Omental fat pad (tissue), 4 donors: Measurements from ENCODE around the gene PRKAB2. TPM values are rescaled to one million over a fixed set of nuclear protein-coding genes. Genes with fewer than 3 reads are reported as not detected.
"Not testable (repeated sequence)": the region's sequence is repeated elsewhere in the genome, so short reads cannot be mapped to it uniquely, and the experiment has no call there.

Source experiments
- ATAC-seq: fragments of 150-250 bp; one replicate; pipeline ENCODE4 v1.9.1; 2016; ENCODE audit warnings: mild to moderate bottlenecking, moderate library complexity; ENCODE audit not compliant: low FRiP score
- DNase-seq: peaks from one replicate; pipeline ENCODE4 v3.0.0-alpha.2; 2019; ENCODE audit warnings: low spot score
- total RNA-seq, 4 donors: library from RNA; depleted of rRNA; stranded (reverse); fragments of >200 nt; gene quantifications; one replicate each; pipeline ENCODE4 v1.1.0, GENCODE V29; 2016
- TF ChIP-seq, protein P1 (sequence below), 3 donors: fragments of 450-650 bp; IDR thresholded peaks; one replicate each; pipeline ENCODE4 v1.5.1; 2016 to 2017; ENCODE audit warnings: antibody characterized with exemption in 3 of 3, mild to moderate bottlenecking in 3 of 3, moderate library complexity in 2 of 3

PRKAB2 gene
- total RNA-seq, 4 donors from 2014 or later: 4.4 to 14.0 (median 9.1) TPM

DNA sequence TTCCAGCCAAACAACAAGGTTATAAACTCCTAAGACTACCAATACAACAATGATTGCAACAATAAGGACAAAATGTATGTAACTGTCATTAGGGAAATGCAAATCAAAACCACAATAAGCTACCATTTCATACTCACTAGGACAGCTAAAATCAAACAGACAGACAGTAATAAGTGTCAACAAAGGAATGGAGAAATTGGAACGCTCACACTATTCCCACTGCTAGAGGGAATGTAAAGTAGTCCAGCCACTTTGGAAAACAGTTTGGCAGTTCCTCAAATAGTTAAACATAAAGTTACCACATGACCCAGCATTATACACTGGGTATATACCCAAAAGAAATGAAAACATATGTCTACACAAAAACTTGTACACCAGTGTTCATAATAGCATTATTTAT is 9.3 kb downstream of the PRKAB2 start:
- ATAC-seq: no peak
- TF ChIP-seq, protein P1, sequence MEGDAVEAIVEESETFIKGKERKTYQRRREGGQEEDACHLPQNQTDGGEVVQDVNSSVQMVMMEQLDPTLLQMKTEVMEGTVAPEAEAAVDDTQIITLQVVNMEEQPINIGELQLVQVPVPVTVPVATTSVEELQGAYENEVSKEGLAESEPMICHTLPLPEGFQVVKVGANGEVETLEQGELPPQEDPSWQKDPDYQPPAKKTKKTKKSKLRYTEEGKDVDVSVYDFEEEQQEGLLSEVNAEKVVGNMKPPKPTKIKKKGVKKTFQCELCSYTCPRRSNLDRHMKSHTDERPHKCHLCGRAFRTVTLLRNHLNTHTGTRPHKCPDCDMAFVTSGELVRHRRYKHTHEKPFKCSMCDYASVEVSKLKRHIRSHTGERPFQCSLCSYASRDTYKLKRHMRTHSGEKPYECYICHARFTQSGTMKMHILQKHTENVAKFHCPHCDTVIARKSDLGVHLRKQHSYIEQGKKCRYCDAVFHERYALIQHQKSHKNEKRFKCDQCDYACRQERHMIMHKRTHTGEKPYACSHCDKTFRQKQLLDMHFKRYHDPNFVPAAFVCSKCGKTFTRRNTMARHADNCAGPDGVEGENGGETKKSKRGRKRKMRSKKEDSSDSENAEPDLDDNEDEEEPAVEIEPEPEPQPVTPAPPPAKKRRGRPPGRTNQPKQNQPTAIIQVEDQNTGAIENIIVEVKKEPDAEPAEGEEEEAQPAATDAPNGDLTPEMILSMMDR (IDR thresholded peaks at IDR 0.05): no peak
- no peak for DNase-seq

GRCh38 chr1:147162093-147162492 is 10.2 kb downstream of the PRKAB2 start:
- ATAC-seq: no peak
- TF ChIP-seq, protein P1 (IDR thresholded peaks at IDR 0.05): no peak

GRCh38 chr1:147157116-147157515 is 15.2 kb downstream of the PRKAB2 start:
- not testable (repeated sequence) for ATAC-seq, DNase-seq

More at GRCh38 chr1:147162093-147162492, 10.2 kb downstream of the PRKAB2 start:
- DNase-seq: no peak

DNA sequence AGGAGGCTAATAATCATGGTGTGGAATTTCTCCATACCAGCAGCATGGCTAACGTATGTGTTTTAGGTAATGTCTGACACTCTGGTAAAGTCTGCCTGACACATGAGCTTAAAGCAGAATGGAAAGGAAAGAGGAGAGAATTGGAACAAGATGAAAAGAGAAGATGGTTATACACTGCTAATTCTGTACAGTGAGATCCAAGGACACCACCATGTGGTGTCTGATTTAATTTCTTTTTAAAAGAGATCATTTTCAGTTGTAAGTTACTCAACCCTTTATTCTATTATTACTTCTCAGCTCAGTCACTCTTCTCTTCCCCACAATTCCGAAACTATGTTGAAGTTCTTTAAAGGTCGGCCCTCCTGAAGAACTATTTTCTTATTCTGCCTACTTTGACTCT is 15.6 kb downstream of the PRKAB2 start:
- no peak for DNase-seq
- no peak for ATAC-seq
- TF ChIP-seq, protein P1 (IDR thresholded peaks at IDR 0.05): no peak

- ATAC-seq (no peak), DNase-seq (no peak)
- TF ChIP-seq, protein P1 (IDR thresholded peaks at IDR 0.05): no peak
These were observed 19.5 kb downstream of the PRKAB2 start for GRCh38 chr1:147152772-147153171.

DNA sequence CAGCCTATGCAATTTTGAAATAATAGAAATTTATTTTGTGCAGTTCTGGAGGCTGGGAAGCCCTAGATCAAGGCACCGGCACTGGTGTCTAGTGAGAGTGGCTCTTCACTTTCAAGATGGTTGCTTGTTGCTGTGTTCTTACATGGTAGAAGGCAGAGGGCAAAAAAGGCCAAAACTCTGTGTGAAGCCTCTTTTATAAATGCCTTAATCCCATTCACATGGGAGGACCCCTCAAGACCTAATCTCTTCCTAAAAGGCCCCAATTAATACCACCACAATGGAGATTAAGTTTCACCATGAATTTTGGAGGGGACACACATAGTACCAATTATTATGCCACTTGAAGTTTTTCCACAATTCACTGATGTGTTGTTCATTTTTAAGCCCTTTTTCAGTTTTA is 21.0 kb downstream of the PRKAB2 start:
- no peak for ATAC-seq
- no peak for DNase-seq
- TF ChIP-seq, protein P1 (IDR thresholded peaks at IDR 0.05): no peak

DNA sequence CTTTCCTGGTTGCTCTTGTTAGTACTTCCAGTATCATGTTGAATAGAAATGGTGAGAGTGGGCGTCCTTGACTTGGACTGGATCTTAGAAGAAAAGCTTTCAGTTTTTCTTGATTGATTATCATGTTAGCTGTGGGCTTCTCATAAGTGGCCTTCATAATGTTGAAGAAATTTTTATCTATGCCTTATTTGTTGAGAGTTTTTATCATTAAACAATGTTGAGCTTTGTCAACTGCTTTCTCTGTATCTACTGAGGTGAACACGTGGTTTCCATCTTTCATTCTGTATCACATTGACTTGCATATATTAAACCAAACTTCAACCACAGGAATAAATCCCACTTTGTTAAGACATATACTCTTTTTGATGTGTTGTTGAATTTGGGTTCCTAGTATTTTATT is 29.4 kb downstream of the PRKAB2 start:
- no peak for ATAC-seq
- TF ChIP-seq, protein P1 (IDR thresholded peaks at IDR 0.05): no peak
- DNase-seq: no peak

- not testable (repeated sequence) for DNase-seq, ATAC-seq
These were observed 41.5 kb downstream of the PRKAB2 start for GRCh38 chr1:147130721-147131120.
